Skeletal muscle cell (primary cell): ENCODE data around the gene ZNF436.
"Not testable (repeated sequence)": the region's sequence is repeated elsewhere in the genome, so short reads cannot be mapped to it uniquely, and the experiment has no call there.

Source experiments
- DNase-seq: peaks from one replicate; pipeline ENCODE4 v3.0.0-alpha.2; 2010; ENCODE audit warnings: low read depth
- H3K4me3 ChIP-seq: 2 replicates; pipeline ENCODE4 v1.5.1; 2011; ENCODE audit warnings: low read depth, mild to moderate bottlenecking, control low read depth, low read length, moderate library complexity

The ZNF436 gene

DNA sequence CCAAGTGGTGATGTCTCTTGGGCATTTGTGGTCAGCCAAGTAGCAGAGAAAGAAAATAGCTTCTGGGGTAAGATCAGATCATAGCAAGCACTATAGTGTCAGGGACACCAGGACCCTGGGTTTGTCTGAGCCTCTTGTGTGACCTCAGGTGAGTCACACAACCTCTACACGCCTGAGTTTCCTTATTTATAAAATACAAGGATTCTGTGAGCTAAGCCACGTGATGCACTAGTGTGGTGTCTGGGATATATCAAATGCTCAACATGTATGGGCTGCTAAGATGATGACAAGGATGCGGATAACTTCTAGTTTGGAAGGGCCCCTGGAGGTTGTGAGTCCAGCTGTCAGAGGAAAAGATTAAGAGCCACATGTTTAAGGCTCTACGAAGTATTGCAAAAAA is 24.5 kb upstream of the ZNF436 start:
- H3K4me3 ChIP-seq: no peak overlapping the region
- DNase-seq: peak; percentile 90

GRCh38 chr1:23393706-23394105 is 24.1 kb upstream of the ZNF436 start:
- DNase-seq: peak; percentile 54
- H3K4me3 ChIP-seq: no peak overlapping the region

- H3K4me3 ChIP-seq: no peak overlapping the region
- no peak for DNase-seq
Measured at GRCh38 chr1:23392125-23392855, 22.7 kb upstream of the ZNF436 start.

DNA sequence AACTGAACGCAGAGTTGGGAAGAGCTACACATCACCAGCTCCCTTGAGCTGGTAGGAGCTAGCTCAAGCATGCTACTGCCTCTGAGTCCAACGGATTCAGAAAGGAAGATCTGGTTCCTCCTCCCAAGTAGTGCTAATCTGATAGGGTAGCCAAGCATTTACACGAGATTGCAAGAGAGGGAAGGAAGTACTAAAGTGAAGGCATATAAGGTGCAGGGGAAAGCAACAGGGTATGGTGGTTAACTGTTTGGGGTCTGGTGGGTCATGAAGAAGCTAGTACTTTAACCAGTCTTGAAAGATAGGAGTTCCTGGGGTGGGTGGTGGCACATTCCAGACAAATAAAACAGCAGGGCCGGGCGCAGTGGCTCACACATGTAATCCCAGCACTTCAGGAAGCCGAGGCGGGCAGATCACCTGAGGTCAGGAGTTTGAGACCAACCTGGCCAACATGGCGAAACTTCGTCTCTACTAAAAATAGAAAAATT is 20.2 kb upstream of the ZNF436 start:
- no peak for DNase-seq
- no peak overlapping the region for H3K4me3 ChIP-seq

GRCh38 chr1:23387494-23387893 is 17.9 kb upstream of the ZNF436 start:
- no peak overlapping the region for H3K4me3 ChIP-seq
- DNase-seq: no peak

DNA sequence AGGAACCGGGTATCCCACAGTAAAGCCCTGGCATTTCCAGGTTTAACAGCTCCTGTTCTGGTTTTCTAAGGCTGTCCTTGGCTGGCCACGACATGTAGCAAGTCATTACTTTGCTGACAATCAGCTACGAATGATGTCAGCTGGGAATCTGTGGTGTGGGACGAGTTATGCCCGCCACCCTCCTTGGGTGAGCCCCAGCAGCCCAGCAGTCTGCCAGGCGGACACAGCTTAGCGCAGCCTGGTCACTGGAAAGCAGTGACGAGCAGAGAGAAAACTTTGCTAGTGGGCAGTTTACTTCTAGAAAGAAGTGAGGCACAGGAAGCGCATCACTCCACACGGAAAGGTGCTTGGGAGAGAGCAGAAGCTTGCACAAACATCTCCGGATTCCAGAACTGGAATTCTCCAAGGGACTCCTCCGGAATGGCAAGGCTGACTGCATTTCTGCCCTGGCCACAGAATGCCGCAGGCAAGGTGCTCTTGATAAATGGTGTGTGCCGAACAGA is 15.5 kb upstream of the ZNF436 start:
- no peak for DNase-seq
- H3K4me3 ChIP-seq: no peak overlapping the region

DNA sequence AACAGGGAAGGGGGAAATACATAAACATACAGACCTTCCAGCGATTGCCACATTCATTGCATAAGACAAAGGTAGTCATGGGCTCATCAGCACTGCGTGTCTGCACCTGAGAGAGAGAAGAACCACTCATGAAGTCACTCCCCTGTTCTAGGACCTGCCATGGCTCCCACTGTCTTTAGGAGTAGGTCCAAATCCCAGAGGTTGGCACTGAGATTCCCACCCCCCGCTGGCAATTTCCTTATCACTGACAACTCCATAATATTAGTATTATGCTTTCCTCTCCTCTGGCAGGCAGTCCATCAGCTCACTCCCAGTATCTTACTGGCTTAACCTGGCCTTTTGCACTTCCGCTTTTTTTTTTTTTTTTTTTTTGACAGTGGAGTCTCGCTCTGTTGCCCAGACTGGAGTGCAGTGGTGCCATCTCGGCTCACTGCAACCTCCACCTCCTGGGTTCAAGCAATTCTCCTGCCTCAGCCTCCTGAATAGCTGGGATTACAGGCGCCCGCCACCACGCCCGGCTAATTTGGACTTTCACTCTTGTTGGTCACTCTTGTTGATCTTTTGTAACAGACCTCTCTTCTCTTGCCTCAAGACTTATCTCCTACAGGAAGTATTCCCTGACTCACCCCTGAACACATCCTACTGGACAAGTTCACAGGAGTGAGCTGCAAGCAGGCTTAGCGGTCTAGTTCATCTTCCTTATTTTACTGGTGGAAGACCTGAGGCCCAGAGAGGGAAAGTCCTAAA is 14.8 kb upstream of the ZNF436 start:
- H3K4me3 ChIP-seq: no peak overlapping the region
- no peak for DNase-seq

DNA sequence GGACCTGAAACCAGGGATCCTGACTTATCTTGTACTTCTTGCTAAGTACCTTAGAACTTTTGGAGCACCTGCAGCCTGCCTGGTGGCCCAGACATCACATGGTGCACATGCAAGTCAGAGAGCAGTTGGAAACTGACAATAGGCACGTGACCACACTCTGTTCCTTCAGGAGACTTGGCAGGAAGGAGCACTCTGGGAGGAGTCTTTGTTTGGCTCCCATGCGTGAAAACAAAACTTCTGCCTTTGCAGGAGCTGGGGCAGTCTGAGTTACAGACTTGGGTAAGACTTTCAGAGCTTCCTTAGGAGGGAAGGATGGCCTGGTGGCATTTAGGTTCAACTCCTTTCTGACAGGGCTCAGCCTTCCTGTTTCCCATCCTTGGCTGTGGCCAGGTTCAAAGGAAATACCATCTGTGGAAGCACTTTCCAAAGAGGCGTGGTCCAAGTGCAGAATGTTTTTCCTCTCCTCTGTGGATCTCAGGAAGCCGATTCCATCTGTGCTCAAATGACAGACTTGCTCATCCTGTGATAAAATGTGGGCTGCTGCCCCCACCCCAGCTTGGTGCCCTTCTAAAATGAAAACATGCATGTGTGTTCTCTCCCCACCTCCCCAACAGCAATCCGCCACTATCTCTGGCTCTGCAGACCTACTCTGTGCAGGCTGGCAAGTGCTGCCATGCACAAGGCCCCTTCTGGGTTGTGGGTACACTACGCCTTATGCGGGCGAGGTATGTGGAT is 14.1 kb upstream of the ZNF436 start:
- DNase-seq: no peak
- no peak overlapping the region for H3K4me3 ChIP-seq

DNA sequence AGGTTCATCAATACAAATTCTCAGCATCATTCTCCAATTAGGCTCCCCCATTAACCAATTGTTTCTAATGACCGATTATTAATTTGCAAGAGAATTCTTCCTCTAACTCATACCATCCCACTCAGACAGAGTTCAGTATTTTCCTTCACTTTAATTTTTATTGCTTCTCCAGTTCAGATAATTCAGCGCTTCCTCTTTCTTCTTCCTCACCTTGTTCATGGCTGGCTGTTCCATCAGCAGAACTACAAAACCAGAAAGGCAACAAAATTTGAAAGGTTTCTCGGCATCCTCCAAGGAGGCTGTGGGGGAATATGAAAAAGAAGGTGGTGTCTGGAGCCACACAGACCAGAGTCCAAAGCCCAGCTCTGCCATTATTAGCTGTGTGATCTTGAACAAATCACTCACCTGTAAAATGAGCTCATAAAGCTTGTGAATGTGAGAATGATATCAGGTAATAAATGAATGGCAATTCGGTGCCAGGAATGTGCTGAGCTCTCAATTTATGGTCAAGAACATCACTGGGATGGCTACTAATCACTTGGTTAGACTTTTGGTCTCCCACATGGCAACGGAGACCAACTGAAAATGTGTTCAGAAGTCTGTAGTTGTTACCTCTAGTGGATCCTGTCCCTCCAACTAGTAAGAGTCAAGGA is 11.7 kb upstream of the ZNF436 start:
- H3K4me3 ChIP-seq: no peak overlapping the region
- no peak for DNase-seq

- DNase-seq: no peak
- H3K4me3 ChIP-seq: no peak overlapping the region
Measured at GRCh38 chr1:23380719-23381118, 11.1 kb upstream of the ZNF436 start.

- not testable (repeated sequence) for H3K4me3 ChIP-seq
Measured at GRCh38 chr1:23380236-23380635, 10.6 kb upstream of the ZNF436 start.

GRCh38 chr1:23376890-23377811 is 7.5 kb upstream of the ZNF436 start:
- no peak overlapping the region for H3K4me3 ChIP-seq
- no peak for DNase-seq

More at GRCh38 chr1:23380236-23380635, 10.6 kb upstream of the ZNF436 start:
- DNase-seq: not testable (repeated sequence)

DNA sequence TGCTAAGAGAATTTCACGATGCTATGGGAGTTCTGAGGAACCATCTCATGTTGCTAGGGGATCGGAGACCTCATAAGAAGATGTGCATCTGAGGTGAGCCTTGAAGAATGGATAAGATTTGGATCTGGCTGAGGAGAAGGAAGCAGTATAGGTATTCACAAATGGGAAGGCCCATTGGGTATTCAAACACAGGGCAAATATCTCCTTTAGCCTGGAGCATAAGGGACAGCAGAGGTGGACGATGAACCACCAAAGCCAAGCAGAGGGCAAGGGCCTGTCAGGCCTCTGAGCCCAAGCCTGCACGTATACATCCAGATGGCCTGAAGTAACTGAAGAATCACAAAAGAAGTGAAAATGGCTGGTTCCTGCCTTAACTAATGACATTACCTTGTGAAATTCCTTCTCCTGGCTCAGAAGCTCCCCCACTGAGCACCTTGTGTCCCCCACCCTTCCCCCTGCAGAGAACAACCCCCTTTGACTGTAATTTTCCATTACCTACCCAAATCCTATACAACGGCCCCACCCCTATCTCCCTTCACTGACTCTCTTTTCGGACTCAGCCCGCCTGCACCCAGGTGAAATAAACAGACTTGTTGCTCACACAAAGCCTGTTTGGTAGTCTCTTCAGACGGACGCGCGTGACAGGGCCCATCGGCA is 4.6 kb upstream of the ZNF436 start:
- not testable (repeated sequence) for DNase-seq, H3K4me3 ChIP-seq

DNA sequence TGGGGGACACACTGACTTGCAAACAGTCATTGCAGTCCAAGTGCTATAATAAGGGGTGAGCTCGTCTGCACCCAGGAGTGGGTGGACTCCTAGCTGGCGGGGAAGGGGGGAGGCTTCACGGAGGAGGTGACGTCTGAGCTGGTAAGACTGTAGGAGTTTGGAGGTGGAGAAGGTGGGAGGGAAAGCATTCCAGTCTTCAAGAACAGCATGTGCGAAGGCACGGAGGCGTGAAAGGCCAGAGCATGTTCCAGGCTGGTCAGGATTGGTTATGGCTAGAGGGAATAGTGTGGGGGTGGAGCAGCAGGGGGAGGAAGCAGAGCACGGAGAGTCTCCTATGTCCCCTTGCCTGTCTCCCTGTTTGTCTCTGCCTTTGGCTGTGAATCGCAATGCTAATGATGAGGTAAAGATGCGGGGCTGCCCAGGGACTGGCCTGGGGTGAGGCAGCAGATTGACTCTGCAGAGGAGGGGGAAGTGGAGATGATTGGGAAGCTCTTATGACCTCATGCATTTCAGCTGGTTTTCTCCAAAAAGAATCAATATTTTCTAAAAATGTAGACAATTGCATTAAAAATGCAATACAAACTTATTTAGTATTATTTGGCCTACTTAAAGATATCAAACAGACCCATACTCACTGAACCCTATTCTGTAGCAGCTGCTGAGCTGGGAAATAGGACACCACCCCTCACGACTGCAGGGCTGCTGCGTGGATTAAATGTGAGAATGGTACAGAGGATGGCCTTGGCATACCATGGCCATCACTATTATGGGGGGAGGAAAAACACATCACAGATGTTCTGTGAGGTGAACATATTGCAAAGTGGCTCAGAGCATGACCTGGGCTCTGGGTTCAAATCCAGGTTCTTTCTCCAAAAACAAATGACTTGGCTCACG is 2.6 kb upstream of the ZNF436 start:
- DNase-seq: no peak
- no peak overlapping the region for H3K4me3 ChIP-seq

- DNase-seq: no peak
- H3K4me3 ChIP-seq: peak overlapping the region; percentile 98
Measured at GRCh38 chr1:23370709-23371584, 1.3 kb upstream of the ZNF436 start.

DNA sequence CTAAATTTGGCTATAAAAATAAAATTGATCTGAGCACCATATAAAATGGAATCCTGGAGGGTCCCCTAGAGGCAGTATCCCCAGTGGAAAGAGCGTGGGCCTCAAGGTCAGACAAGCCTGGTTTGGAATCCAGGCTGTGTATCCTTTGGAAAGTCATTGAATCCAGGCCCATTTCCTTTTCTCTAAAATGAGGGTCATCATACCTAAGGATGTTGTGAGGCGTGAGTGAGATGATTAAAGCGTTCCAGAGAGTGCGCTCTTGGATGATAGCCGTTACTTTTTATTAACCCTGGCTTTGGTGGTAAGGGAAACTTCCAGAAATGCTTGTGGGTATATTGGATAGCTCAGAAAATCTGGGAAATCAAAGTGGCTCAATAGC is 683 bp upstream of the ZNF436 start:
- H3K4me3 ChIP-seq: peak overlapping the region; percentile 98
- no peak for DNase-seq
